GM19099 (cell line): ENCODE measurements around the gene IPO9.

ENCODE experiments used
- POLR2A ChIP-seq: IDR thresholded peaks from 3 replicates; pipeline ENCODE4 v1.6.1; 2011; ENCODE audit warnings: low read depth; ENCODE audit not compliant: insufficient read length; ENCODE audit errors: extremely low read depth

Gene IPO9

GRCh38 chr1:201925301-201925567 is 96.3 kb downstream of the IPO9 start:
- TF ChIP-seq POLR2A = no peak

- TF ChIP-seq POLR2A = no peak
Measured at GRCh38 chr1:201925981-201926645, 97.2 kb downstream of the IPO9 start.

DNA sequence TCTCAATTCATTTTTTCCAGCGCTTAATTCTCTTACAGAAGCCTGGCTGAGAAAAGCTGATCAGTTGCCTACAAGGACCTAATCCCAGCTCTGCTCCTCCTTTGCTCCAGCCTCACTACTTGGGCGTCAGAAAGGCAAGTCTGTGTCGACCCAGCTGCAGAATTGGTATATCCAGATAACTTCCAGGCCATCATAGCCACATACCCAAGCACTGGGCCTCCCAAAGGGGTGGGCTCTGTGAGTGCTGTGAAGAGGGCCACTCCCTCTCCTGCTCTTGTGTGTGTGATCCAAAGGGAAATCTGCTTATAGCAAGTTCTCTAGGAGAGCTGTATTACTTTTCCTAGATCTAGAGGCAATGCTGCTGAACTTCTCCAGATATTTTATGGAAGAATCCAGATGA is 99.3 kb downstream of the IPO9 start:
- no peak for TF ChIP-seq POLR2A

GRCh38 chr1:201930137-201930536 is 101.2 kb downstream of the IPO9 start:
- no peak for TF ChIP-seq POLR2A

- TF ChIP-seq POLR2A = no peak
Measured at GRCh38 chr1:201930803-201931202, 101.8 kb downstream of the IPO9 start.
